Muscle layer of duodenum (tissue), 2 donors: ENCODE data around the gene DSC2.
"Not testable (repeated sequence)": the region's sequence is repeated elsewhere in the genome, so short reads cannot be mapped to it uniquely, and the experiment has no call there.

Source experiments
- H3K27ac ChIP-seq: one replicate; pipeline ENCODE4 v1.7.0; 2013; ENCODE audit warnings: mild to moderate bottlenecking, low read length
- H3K27me3 ChIP-seq: one replicate; pipeline ENCODE4 v1.7.0; 2013; ENCODE audit warnings: low read depth, mild to moderate bottlenecking, control low read depth, low read length
- H3K36me3 ChIP-seq, 2 donors: one replicate each; pipeline ENCODE4 v1.7.0; 2013; ENCODE audit warnings: low read length in 2 of 2, control low read depth in 1 of 2, mild to moderate bottlenecking in 1 of 2; ENCODE audit not compliant: insufficient read depth in 2 of 2, control insufficient read depth in 1 of 2
- H3K4me1 ChIP-seq, 2 donors: one replicate each; pipeline ENCODE4 v1.7.0; 2013; ENCODE audit warnings: low read length in 2 of 2, mild to moderate bottlenecking in 2 of 2, control low read depth in 1 of 2, moderate library complexity in 1 of 2; ENCODE audit not compliant: insufficient read depth in 2 of 2, control insufficient read depth in 1 of 2
- H3K4me3 ChIP-seq, 2 donors: one replicate each; pipeline ENCODE4 v1.7.0; 2013; ENCODE audit warnings: low read length in 2 of 2, low read depth in 1 of 2, mild to moderate bottlenecking in 1 of 2
- H3K9me3 ChIP-seq, 2 donors: one replicate each; pipeline ENCODE4 v1.7.0; 2013; ENCODE audit warnings: low read length in 2 of 2, control low read depth in 1 of 2, mild to moderate bottlenecking in 1 of 2; ENCODE audit not compliant: control insufficient read depth in 1 of 2
- donor health status: healthy.

DSC2 gene

GRCh38 chr18:31042406-31043181, 59.6 kb downstream of the DSC2 start, which contains the start of gene DSC3:
Gene DSC3, minus strand, starts transcription at chr18:31042742. Its CDS starts 82 bp downstream, at chr18:31042660.
- Histone ChIP-seq H3K27ac (no peak within 1 kb of the TSS), H3K36me3 (no peaks in the 10 kb centered on the region), H3K4me3 (peak within 1 kb of the TSS; percentile 35 to 68), H3K9me3 (peaks cover 0 to 4% of the 10 kb centered on the region in 2 donors), H3K27me3 (peaks cover 44% of the 10 kb centered on the region), H3K4me1 (peaks cover 0 to 20% of the 10 kb centered on the region in 2 donors)

- peaks cover 44% of the 10 kb centered on the region for H3K27me3 ChIP-seq
Observed at GRCh38 chr18:31042084-31042405, 60.2 kb downstream of the DSC2 start.

GRCh38 chr18:31041271-31042083, 60.7 kb downstream of the DSC2 start:
- Histone ChIP-seq H3K9me3 (peaks cover 0 to 4% of the 10 kb centered on the region in 2 donors), H3K4me3 (peak overlapping the region; percentile 35 to 68), H3K36me3 (no peaks in the 10 kb centered on the region), H3K27ac (no peak overlapping the region), H3K4me1 (peaks cover 0 to 20% of the 10 kb centered on the region in 2 donors), H3K27me3 (peaks cover 44% of the 10 kb centered on the region)

More at GRCh38 chr18:31042084-31042405, 60.2 kb downstream of the DSC2 start:
- H3K27ac ChIP-seq = no peak overlapping the region
- H3K4me3 ChIP-seq = peak overlapping the region; percentile 33 to 68
- H3K9me3 ChIP-seq = peaks cover 0 to 4% of the 10 kb centered on the region in 2 donors
- H3K4me1 ChIP-seq = peaks cover 0 to 20% of the 10 kb centered on the region in 2 donors
- no peaks in the 10 kb centered on the region for H3K36me3 ChIP-seq

- no peaks in the 10 kb centered on the region for H3K36me3 ChIP-seq
- H3K27ac ChIP-seq = no peak overlapping the region
- peaks cover 0 to 20% of the 10 kb centered on the region in 2 donors for H3K4me1 ChIP-seq
- H3K27me3 ChIP-seq = peaks cover 44% of the 10 kb centered on the region
- H3K9me3 ChIP-seq = peaks cover 0 to 4% of the 10 kb centered on the region in 2 donors
- peak overlapping the region; percentile 35 to 68 for H3K4me3 ChIP-seq
Observed at GRCh38 chr18:31040686-31041270, 61.4 kb downstream of the DSC2 start.

GRCh38 chr18:31039426-31039825, 62.8 kb downstream of the DSC2 start:
- H3K27me3 ChIP-seq = peaks cover 44% of the 10 kb centered on the region
- H3K4me3 ChIP-seq = no peak overlapping the region
- H3K36me3 ChIP-seq = no peaks in the 10 kb centered on the region
- peaks cover 0 to 20% of the 10 kb centered on the region in 2 donors for H3K4me1 ChIP-seq
- H3K27ac ChIP-seq = no peak overlapping the region
- peaks cover 0 to 4% of the 10 kb centered on the region in 2 donors for H3K9me3 ChIP-seq

GRCh38 chr18:31037686-31038085, 64.5 kb downstream of the DSC2 start:
- H3K27ac ChIP-seq, H3K36me3 ChIP-seq, H3K9me3 ChIP-seq, H3K4me3 ChIP-seq: not testable (repeated sequence)
- H3K27me3 ChIP-seq = peaks cover 36% of the 10 kb centered on the region
- peaks cover 0 to 16% of the 10 kb centered on the region in 2 donors for H3K4me1 ChIP-seq

GRCh38 chr18:31034541-31034940, 67.7 kb downstream of the DSC2 start:
- H3K4me1 ChIP-seq = no peaks in the 10 kb centered on the region
- no peak overlapping the region for H3K4me3 ChIP-seq
- no peak overlapping the region for H3K27ac ChIP-seq
- no peaks in the 10 kb centered on the region for H3K36me3 ChIP-seq
- H3K27me3 ChIP-seq = peaks cover 5% of the 10 kb centered on the region
- peaks cover 0 to 2% of the 10 kb centered on the region in 2 donors for H3K9me3 ChIP-seq

GRCh38 chr18:31030574-31031278, 71.5 kb downstream of the DSC2 start:
- Histone ChIP-seq H3K9me3 (peaks cover 0 to 2% of the 10 kb centered on the region in 2 donors), H3K27ac (no peak overlapping the region), H3K4me3 (no peak overlapping the region)

GRCh38 chr18:31015715-31016434, 86.3 kb downstream of the DSC2 start:
- Histone ChIP-seq H3K27me3 (no peaks in the 10 kb centered on the region), H3K4me1 (no peaks in the 10 kb centered on the region), H3K9me3 (no peaks in the 10 kb centered on the region), H3K36me3 (no peaks in the 10 kb centered on the region), H3K27ac (no peak overlapping the region), H3K4me3 (no peak overlapping the region)

More at GRCh38 chr18:31030574-31031278, 71.5 kb downstream of the DSC2 start:
- Histone ChIP-seq H3K36me3 (no peaks in the 10 kb centered on the region), H3K27me3 (no peaks in the 10 kb centered on the region), H3K4me1 (no peaks in the 10 kb centered on the region)

- H3K9me3 ChIP-seq, H3K27ac ChIP-seq, H3K4me3 ChIP-seq, H3K27me3 ChIP-seq, H3K4me1 ChIP-seq, H3K36me3 ChIP-seq: not testable (repeated sequence)
Observed at GRCh38 chr18:31011455-31011854, 90.8 kb downstream of the DSC2 start.
